Astrocyte (in vitro differentiated cells and primary cell): ENCODE results near the gene CYP26C1.

Experiments used
- EZH2 ChIP-seq: IDR thresholded peaks from 2 replicates; pipeline ENCODE4 v1.6.1; 2012; ENCODE audit warnings: mild to moderate bottlenecking, low read length, inconsistent platforms; ENCODE audit not compliant: insufficient read depth
- TF ChIP-seq, protein P1 (sequence below): IDR thresholded peaks from 2 replicates; pipeline ENCODE4 v1.5.1; 2011; ENCODE audit warnings: low read depth, mild to moderate bottlenecking, inconsistent platforms, low read length, moderate library complexity; ENCODE audit not compliant: insufficient read depth

DNA sequence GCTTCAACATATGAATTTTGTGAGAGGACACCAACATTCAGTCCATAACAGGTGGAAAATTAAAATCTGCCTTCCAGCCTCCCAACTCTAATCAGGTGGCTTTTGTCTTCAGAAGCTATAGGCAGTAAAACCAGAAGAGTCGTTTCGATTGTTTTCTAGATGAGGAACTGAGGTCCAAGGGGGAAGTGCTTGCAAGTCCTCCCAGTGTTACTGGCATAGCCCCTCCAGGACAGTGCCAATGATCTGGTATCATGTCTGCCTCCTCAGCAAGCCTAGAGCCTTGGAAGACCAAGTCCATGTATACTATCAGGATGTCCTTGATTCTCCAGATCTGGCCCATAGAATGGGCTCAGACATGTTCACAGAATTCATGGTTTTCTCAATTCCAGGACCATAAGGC, 30.0 kb downstream of the CYP26C1 start:
- TF ChIP-seq, protein P1, sequence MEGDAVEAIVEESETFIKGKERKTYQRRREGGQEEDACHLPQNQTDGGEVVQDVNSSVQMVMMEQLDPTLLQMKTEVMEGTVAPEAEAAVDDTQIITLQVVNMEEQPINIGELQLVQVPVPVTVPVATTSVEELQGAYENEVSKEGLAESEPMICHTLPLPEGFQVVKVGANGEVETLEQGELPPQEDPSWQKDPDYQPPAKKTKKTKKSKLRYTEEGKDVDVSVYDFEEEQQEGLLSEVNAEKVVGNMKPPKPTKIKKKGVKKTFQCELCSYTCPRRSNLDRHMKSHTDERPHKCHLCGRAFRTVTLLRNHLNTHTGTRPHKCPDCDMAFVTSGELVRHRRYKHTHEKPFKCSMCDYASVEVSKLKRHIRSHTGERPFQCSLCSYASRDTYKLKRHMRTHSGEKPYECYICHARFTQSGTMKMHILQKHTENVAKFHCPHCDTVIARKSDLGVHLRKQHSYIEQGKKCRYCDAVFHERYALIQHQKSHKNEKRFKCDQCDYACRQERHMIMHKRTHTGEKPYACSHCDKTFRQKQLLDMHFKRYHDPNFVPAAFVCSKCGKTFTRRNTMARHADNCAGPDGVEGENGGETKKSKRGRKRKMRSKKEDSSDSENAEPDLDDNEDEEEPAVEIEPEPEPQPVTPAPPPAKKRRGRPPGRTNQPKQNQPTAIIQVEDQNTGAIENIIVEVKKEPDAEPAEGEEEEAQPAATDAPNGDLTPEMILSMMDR = no peak
- TF ChIP-seq EZH2 = no peak
